Left forelimb (tissue), 1 donor: ENCODE results near the gene SORD.

Source experiments
- DNase-seq: peaks from one replicate; pipeline ENCODE4 v3.0.0-alpha.2; 2018; ENCODE audit warnings: low spot score

The SORD gene

DNA sequence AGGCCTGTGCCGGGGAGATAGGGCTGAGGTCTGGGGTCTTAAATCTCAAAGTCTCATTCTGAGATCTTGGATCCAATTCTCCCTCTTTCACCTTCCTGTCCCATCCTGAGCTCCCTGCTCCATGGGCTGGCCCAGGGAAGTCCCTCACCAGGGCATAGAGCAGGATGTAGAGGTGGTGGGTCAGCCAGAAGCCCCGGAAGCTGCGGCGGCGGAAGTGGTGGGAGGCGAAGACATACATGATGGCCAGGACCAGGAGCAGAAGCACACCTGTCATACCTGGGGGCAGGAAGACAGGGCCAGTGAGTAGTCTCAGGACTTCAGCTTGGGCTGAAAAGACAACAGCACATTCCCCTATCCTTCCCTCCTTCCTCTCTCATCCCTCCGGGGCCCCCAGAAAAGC, 74.5 kb downstream of the SORD start:
- no peak for DNase-seq

DNA sequence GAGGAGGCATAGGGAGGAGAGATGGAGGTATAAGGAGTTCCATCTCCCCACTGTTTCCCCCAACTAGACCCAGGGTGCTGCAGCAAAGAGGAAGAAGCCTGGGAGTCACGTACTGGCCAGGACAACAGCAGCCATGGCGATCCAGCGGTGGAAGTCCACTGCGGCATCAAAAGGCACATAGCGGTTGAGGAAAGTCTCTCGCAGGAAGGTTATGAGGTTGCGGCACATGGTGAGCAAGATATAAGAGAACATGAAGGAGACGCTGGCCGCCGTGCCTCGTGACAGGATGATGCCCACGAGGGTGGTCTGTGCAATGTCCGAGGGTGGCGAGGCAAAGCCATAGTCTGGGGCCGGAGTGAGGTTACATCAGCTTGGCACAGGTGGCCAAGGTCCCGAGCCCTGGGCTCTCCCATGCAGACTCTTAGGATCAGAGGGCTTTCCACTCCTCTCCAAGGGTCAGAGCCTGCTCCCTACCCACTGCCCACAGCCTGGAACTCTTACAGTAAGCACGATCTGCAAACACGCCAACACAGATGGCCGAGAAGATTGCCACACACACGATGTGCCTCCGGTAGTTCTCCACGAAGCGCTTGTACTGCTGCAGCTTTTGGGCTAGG, 76.7 kb downstream of the SORD start:
- DNase-seq: no peak

- peak; percentile 12 for DNase-seq
Observed at GRCh38 chr15:45100884-45101625, 78.1 kb downstream of the SORD start.

GRCh38 chr15:45101749-45102148, 78.8 kb downstream of the SORD start:
- DNase-seq: peak; percentile 30

DNA sequence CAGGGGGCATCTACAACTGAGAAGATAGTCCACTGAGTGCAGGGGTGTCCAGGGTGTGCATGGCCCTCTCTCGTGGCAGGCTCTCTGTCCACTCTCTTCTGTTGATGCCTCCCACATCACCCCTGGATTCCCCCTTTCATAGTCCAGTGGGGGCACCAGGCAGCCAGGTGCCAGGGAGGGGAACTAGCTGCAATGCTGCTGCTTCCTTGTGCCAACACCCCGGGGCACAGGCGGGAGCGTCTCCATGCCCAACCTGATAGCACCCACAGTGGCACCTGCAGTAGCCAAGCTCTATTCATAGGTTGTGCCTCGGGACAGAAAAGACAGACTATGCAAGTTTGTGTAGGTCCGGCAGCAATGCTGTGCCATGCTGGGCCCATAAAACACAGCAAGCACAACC, 79.2 kb downstream of the SORD start:
- DNase-seq: peak; percentile 45

DNA sequence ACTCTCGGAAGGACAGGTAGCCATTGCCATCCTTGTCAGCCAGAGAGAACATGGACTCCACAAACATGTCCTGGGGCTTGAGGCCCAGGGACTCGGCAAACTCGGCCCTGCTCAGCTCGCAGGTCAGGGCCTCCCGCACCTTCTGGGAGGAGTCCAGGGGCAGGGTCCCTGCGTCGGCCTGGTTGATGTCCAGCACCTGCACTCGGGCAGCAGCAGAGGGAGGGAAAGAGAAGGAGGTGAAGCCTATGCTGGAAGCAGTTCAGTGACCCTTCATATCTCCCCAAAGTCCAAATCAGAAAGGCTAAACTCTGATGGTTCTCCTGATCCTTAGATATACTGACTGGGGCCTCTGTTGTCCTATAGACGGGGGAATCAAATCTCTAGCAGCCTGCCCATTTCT, 81.2 kb downstream of the SORD start:
- peak; percentile 14 for DNase-seq

DNA sequence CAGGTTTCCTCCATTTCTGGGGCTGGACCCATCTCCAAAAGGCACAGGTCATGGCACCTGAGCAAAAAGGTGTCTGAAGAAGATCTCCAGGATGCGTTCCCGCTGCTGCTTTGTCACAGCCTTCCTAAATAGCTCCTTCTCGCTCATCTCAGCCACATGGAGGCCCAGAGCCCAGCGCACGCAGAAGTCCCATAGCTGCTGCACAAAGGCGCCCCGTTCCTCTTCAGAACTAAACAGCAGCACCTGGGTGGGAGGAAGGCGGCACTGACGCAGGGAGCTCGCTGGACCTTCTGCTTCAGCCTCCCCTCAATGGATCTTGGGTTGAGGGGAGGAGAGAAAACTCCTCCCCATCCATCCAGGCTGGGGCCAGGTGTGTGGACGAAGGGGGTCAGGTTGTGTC, 82.6 kb downstream of the SORD start:
- peak; percentile 17 for DNase-seq

GRCh38 chr15:45106002-45106790, 83.2 kb downstream of the SORD start:
- DNase-seq: peak; percentile 49

DNA sequence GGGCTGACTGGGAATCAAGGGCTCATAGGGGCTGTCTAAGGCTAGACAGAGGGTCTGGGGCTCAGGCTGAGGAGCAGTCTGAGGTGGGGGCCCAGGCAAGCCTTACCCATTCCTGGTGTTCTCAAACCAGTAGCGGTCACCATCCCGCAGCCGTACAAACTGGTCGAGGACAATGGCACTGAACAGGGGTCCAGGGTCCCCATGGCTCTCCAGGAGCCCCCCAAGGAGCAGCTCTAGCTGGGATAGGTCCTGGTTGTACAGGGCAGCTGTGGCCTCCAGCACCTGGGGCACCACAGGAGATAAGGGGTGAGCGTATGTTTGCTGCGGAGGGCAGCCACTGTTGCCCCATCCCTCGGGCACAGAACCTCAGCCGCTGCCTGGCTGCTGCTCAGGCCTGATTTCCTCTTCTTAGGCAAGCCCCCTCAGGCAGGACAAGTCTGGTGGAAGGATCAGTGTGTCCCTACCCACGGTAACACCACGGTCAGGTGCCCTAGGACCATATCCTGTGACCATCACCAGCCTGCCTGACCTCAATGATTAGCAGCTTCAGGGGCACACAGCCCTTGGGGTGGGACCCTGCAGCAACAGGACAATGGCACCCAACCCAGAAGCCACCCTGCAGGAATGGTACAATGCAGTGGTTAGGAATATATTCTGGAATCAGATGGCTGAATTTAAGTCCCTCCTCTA, 85.1 kb downstream of the SORD start:
- no peak for DNase-seq

DNA sequence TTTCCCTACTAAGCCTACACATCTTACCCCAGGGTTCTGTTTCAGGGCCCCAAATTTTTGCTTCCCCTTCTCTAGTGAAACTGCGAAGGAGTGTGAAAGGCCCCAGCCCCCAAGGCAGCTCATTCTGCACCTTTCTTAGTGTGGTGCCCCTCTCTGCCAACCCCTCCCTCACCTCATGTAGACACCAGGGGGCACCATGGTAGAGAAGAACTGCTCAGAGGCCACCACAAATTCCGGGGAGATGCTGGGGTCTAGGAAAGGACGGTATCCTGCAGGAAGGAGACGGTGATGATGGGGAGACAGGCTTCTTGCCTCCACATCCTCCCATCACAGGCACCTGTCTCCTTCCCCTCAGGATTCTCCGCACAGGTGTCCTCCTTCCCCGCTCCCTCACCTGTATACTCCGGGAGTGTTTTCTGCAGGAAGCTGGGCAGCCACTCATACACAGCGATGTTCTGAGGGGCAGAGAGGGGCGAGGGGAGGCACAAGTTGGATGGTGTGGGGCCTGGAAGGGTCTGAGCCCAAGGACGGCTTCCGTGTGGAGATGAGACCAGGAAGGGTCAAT, 87.3 kb downstream of the SORD start:
- no peak for DNase-seq

GRCh38 chr15:45111390-45112142, 88.6 kb downstream of the SORD start:
- no peak for DNase-seq

DNA sequence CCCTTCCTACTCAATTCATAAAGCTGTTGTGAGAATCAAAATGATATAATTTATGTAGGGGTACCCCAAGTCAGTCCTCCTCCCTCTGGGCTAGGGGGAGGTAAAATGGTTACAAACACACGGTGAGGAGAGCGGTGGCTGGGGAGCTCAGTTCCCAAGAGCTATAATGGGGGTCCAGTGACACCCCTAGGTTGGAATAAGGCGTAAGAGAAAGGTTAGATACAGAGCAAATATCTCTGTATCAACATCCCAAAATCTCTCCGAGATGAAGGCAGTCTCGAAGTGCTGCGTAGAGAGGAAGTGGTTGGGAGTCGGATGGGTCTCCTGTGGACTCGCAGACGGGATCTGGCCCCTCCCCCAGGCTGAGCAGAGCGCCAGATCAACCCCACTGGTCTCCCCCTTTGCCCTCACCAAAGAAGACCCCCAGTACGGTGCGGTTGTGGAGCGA, 89.2 kb downstream of the SORD start:
- DNase-seq: no peak

- no peak for DNase-seq
Observed at GRCh38 chr15:45112591-45113379, 89.8 kb downstream of the SORD start.

GRCh38 chr15:45113380-45113990, 90.5 kb downstream of the SORD start:
- no peak for DNase-seq

DNA sequence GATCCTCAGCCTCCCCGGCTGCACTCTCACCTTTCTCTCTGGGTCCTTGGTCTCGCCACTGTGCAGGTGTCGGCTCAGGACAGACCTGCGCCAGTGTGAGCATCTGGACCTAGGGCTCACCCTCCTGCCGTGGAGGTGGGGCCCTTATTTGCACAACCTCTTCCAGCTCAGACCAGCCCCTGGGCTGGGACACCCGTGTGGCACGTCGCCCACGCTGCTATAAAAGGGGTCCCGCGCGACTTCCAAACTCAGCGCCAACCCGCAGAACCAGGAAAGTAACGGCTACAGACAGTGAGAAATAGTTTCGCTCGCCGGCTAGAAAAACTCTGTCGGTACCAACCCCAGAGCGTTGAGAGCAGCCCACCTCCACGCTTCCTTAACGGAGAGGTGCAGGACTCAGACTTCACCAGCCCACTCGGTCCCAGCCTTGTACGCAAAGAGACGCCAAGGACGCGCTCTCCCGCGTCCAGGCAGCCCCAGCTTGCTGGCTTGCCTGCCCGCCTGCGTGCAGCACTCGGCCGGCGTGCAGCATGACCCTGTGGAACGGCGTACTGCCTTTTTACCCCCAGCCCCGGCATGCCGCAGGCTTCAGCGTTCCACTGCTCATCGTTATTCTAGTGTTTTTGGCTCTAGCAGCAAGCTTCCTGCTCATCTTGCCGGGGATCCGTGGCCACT, 91.2 kb downstream of the SORD start, which contains the start of the genes DUOX2 and DUOXA2:
TSS of gene DUOX2 (minus strand) at position 97 of the 675 bp plus-strand sequence. CDS start 761 bp downstream, outside the sequence.
TSS of gene DUOXA2 (plus strand) at position 251 of the 675 bp plus-strand sequence. CDS start at position 531, 280 bp downstream.
- no peak for DNase-seq

DNA sequence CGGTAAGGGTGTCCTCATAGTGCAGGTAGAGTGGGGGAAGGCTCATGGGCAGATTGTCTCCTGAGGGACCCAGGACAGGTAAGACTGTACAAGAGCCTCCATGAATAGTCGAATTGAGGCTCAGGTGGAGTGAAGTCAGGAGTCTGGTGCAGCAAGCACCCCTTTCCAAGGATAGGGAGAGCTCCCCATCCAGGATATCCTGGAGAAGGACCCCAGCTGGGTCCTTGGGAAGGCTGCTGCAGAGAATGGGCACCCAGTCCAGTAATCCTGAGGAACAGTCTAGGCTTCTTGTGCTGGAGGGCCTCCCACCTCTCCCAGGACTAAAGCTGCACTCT, 91.7 kb downstream of the SORD start:
- no peak for DNase-seq

DNA sequence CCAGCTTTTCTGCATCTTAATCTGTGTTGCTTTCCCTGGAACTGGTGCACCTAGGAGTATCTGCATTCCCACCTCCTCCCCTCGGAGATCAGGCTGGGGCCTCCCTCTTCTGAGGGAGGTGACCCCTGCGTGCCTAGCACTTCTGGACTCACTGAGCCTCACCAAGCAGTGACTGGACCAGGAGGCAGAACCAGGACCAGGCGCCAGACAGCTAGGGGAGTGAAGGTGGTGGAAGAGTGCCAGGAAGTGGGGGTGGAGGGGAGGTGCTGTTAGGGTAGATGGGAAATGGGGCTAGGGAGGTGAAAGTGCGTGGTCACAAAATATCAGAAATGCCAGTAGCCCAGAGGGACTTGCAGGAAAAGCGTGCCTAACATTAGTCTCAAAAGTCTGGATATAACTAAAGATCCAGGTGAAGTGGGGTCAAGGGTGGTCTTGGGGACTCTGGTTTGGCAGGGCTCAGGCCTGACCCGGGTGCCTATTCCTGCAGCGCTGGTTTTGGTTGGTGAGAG, 92.4 kb downstream of the SORD start:
- DNase-seq: no peak

- no peak for DNase-seq
Observed at GRCh38 chr15:45116006-45116481, 93.0 kb downstream of the SORD start.
